Activated CD8-positive, alpha-beta memory T cell treated with anti-CD3 and anti-CD28 coated beads, Interleukin-2, amount 50 U/mL, for 4 hours (primary cell): ENCODE data around the gene ZBED1.
"Not testable (repeated sequence)": the region's sequence is repeated elsewhere in the genome, so short reads cannot be mapped to it uniquely, and the experiment has no call there.

Source experiments
- DNase-seq: peaks from one replicate; pipeline ENCODE4 v3.0.0-alpha.2; 2020

Gene ZBED1

DNA sequence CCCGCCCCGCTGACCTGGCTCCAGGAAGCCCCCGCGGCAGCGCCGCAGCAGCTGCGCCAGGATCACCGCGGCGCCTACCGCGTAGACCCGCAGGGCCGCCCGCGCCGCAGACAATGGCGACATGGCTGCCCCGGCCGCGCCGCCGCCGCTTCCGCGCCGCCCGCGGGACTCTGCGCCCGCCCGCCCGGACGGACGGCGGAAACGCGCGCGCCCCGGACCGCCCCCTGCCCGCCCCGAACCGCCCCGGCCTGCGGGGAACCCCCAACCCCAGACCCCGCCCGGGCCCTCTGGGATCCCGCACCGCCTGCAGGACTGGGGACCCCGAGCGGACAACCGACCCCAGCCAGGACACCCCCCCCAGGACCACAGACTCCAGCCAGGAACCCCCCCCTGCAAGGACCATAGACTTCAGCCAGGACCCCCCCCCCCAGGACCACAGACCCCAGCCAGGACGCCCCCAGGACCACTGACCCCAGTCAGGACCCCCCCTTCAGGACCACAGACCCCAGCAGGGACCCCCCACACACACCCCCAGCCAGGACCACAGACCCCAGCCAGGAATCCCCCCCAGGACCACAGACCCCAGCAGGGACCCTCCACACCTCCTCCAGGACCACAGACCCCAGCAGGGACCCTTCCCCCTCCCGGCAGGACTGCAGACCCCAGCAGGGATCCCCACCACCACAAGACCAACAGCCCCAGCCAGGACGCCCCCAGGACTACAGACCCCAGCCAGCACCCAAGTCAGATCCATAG lies at the start of gene ZBED1, which contains the start of gene DHRSX:
Gene ZBED1 (minus strand): TSS at position 174 of the 756 bp plus-strand sequence. CDS start 10,257 bp downstream, outside the sequence.
Gene DHRSX (minus strand): TSS at position 174 of the 756 bp plus-strand sequence. CDS start 51 bp downstream, at position 123.
- no peak for DNase-seq

DNA sequence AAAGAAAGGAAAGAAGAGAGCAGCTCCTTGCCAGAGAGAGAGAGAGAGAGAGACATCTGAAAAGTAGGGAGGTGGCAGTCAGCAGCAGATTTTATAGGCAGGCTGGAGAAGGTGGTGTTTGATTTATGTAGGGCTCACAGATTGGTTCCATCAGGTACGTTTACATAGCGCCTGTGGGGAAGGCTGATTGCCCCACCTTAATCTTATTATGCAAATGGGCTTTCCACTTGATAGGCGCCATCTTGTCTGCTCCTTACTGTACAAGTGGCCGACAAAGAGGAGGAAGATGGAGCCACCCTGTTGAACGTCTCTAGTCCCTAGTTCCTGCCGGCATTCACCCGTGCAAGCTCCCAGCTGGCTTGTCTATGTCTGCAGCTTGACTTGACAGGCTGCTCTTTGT lies 49.1 kb upstream of the ZBED1 start:
- DNase-seq: no peak

DNA sequence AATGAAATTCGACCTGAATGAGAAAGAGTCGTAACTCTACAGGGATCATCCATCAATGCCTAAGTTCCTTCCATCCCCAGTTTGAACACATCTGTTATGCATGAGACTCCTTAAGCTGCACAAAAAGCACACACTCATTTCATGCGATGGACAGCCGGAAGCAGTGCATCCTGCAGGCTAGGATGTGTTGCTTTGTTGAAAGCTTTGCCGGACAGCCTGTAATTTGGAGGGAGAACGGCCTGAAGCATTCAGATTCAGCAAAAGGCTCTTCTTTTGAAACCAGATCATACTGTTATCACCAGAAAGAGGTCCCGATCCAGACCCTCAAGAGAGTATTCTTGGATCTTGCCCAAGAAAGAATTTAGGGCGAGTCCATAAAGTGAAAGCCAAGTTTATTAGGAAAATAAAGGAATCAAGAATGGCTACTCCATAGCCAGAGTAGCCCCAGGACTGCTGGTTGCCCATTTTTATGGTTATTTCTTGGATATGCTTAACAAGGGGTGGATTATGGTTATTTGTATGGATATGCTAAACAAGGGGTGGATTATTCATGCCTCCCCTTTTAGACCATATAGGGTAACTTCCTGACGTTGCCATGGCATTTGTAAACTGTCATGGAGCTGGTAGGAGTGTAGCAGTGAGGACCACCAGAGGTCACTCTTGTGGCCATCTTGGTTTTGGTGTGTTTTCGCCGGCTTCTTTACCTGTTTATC lies 48.1 kb upstream of the ZBED1 start:
- DNase-seq: no peak

GRCh38 chrX:2547736-2548135 lies 47.0 kb upstream of the ZBED1 start:
- no peak for DNase-seq

DNA sequence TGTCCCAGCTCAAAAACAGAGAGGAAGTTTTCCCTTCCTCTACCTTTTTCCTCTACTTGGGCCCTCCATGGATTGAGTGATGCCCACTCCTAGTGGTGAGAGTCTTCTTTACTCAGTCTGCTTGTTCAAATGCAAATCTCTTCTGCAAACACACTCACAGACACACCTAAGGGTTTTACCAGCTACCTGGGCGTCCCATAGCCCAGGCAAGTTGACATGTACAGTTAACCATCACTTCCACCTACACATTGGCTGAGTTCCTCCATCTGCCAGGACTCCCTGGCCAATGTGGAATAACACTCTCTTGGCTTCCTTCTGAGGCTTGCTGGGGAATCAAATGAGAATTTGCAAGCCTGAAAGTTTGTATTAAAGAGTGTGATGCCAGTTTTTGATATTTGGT lies 45.7 kb upstream of the ZBED1 start:
- DNase-seq: no peak

- DNase-seq: no peak
Observed at GRCh38 chrX:2545144-2545543, 44.4 kb upstream of the ZBED1 start.

- no peak for DNase-seq
Observed at GRCh38 chrX:2542826-2543521, 42.2 kb upstream of the ZBED1 start.

DNA sequence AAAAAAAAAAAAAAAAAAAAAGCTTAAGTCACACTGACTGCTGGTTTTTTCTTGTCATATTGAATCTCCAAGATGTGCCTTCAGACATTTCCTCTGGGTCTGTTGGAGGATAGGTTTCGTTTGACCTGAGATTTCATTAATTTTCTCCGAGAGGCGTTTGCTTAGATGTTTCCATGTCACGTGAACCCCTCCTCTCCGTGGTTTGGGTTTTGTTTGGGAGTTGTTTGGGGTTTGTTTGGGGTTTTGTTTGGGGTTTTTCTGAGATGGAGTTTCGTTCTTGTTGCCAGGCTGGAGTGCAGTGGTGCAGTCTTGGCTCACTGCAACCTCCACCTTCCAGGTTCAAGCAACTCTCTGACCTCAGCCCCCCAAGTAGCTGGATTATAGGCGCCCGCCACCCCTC lies 40.8 kb upstream of the ZBED1 start:
- DNase-seq: no peak

DNA sequence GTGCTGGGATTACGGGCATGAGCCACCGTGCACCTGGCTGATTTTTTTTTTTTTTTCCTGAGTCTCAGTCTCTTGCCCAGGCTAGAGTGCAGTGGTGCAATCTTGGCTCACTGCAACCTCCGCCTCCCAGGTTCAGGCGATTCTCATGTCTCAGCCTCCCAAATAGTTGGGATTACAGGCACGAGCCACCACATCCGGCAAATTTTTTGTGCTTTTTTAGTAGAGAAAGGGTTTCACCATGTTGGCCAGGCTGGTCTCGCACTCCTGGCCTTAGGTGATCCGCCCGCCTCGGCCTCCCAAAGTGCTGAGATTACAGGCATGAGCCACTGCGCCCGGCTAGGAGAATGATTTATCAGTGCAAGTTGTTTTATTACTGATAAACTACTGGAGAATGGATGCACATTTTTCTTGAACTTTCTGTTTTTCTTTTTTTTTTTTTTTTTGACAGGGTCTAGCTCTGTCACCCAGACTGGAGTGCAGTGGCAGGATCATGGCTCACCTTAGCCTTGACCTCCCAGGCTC lies 39.7 kb upstream of the ZBED1 start:
- no peak for DNase-seq

GRCh38 chrX:2539586-2539985 lies 38.8 kb upstream of the ZBED1 start:
- no peak for DNase-seq

DNA sequence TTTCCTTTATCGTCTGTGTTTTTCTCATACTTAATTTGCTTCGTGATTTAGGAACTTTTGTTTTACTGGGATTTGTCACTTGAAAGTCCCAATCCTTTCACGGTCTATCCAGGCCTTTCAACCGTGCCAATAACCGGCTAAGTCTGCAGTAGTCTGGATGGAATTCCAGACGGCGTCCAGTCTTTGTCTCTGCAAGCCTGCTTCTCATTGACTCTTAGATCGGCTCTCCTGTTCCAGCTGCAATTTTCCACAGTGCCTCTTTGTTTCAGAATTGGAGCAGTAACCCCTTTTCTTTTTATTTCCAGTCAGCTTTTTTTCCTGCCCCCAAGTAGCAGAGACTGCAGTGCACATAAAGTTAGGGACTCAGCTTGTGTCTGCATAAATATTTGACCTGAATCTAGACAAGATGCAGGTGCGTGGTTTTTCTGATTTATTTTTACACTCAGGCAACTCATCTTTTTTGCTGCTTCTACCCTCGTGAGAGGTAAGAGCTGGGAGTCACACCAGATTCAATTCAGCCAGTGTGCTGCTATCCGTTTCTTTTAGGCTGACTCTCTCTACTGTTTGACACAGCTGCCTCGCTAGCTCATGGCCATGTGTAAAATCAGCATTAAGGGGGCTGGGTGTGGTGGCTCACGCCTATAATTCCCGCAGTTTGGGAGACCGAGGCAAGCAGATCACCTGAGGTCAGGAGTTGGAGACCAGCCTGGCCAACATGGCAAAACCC lies 37.4 kb upstream of the ZBED1 start:
- DNase-seq: no peak

GRCh38 chrX:2536974-2537373 lies 36.2 kb upstream of the ZBED1 start:
- no peak for DNase-seq

GRCh38 chrX:2536141-2536540 lies 35.4 kb upstream of the ZBED1 start:
- DNase-seq: no peak

- DNase-seq: not testable (repeated sequence)
Observed at GRCh38 chrX:2534261-2535021, 33.7 kb upstream of the ZBED1 start.

DNA sequence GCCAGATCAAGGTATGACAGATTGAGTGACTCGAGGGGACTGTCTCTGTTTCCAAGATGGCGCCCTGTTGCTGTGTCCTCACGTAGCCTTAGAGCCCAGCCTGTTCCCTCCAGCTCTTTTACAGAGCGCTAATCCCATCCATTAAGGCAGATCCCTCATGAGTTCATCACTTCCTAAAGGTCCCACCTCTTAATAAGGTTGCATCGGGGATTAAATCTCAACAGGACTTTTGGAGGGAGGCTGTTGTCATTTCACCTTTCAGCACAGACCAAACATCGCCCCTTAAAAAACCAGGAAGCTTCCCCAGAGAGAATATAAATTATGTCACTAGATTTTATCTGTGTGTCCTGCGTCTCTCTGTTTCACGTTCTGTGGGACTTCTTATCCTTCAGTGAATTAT lies 32.6 kb upstream of the ZBED1 start:
- no peak for DNase-seq

GRCh38 chrX:2526390-2526789 lies 25.6 kb upstream of the ZBED1 start:
- DNase-seq: no peak

DNA sequence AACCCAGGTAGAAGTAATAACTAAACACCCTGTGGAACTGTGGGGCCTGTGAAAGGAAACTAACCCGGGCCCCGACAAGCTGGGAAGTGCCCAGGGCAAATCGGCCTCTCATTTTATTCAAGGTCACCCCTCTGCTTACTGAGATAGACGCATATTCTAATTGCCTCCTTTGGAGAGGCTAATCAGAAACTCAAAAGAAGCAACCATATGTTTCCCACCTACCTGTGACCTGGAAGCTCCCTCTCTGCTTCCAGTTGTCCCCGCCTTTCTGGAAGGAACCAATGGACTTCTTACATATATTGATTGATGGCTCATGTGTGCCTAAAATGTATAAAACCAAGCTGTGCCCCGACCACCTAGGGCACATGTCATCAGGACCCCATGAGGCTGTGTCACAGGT lies 23.1 kb upstream of the ZBED1 start:
- DNase-seq: no peak

DNA sequence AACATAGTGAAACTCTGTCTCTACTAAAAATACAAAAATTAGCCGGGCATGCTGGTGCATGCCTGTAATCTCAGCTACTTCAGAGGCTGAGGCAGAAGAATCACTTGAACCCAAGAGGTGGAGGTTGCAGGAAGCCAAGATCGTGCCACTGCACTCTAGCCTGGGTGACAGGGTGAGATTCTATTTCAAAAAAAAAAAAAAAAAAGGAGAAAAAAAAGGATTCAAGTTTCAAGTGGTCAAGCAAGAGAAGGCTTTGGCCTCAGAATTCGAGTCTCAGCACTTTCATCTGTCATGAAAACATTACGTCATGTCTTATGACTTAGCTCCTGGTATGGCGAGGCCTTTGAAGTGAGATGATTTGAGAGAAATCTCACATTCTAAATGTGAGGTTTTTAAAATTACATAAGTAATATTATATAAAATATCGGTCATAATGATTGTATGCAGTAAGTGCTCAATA lies 21.2 kb upstream of the ZBED1 start:
- DNase-seq: no peak

DNA sequence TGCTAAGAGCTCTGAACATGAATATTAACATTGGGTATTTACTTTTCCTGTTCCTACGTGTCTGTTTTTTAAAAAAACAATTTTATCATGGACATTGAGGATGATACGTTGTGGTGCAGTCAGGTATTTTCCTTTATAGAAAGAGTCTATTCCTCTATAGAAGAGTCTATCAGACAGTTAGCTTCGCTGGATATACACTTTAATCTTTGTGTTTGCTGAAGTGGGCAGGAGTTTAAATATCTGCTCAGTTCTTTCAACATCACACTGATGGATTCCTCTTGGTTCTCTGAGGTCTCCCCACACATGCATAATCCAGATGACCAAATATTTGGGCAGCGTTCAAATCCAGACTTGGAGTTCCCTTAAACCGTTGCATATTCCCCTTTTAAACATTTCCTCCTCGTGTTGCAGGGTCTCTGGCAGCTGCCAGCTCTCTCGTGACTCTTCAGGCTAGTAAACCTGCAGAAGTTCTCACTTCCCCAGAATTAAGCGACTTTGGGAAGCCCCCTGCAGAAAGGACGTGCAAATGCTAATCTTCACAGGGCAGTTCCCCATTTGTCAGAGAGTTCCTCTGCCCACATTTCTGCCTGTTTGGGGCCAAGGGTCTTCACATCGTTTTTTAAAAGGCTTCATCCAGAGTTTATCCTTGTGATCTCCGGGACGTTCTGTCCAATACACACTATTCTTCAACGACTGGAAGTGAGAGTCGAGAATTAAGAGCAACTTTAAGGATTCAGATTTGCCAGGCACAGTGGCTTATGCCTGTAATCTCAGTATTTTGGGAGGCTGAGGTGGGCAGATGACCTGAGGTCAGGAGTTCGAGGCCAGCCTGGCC lies 20.5 kb upstream of the ZBED1 start:
- DNase-seq: no peak

DNA sequence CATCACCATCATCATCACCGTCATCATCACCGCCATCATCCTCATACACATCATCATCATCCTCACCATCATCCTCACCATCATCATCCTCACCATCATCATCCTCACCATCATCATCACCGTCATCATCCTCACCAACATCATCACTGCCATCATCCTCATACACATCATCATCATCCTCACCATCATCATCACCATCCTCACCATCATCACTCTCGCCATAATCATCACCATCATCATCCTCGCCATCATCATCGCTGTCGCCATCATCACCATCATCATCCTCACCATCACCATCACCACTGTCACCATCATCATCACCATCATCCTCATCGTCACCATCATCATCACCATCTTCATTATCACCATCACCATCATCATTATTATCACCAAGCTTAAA lies 19.8 kb upstream of the ZBED1 start:
- no peak for DNase-seq

DNA sequence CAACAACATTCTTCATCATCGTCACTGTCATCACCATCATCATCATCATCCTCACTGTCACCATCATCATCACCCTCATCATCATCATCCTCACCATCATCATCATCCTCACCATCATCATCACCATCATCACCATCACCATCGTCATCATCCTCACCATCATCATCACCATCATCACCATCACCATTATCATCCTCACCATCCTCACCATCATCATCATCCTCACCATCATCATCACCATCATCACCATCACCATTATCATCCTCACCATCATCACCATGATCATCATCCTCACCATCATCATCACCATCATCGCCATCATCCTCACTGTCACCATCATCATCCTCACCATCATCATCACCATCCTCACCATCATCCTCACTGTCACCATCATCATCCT lies 18.9 kb upstream of the ZBED1 start:
- not testable (repeated sequence) for DNase-seq
